ENCODE results near the gene GPHA2. TPM values are rescaled to one million over a fixed set of nuclear protein-coding genes. Genes with fewer than 3 reads are reported as not detected.

Gene GPHA2
- total and polyA plus RNA-seq, 10 of the 15 experiments (the other 5 are each of a cell fraction or from before 2014, with no cell fraction given) = not detected

- TF ChIP-seq SKIL (IDR thresholded peaks at IDR 0.05; ENCODE audit: low read depth, poor library complexity, severe bottlenecking) = no peak
- TF ChIP-seq GATAD2B (conservative IDR thresholded peaks at IDR 0.05; ENCODE audit: low read depth) = 0 out of 2 replicates have a peak, but pooled peaks have one; percentile 15
- no peak for TF ChIP-seq WRNIP1 (IDR thresholded peaks at IDR 0.05; ENCODE audit: borderline replicate concordance, low read depth, low read length)
- TF ChIP-seq ZNF217 (IDR thresholded peaks at IDR 0.05) = no peak
- TF ChIP-seq HDAC2 (IDR thresholded peaks at IDR 0.05) = no peak
- no peak for TF ChIP-seq MEF2A (IDR thresholded peaks at IDR 0.05; ENCODE audit: insufficient read depth, low read depth, low read length)
- no peak for TF ChIP-seq BCLAF1 (IDR thresholded peaks at IDR 0.05)
- no peak for TF ChIP-seq ZNF207 (IDR thresholded peaks at IDR 0.05; ENCODE audit: borderline replicate concordance)
- TF ChIP-seq TCF3 (IDR thresholded peaks at IDR 0.05; ENCODE audit: borderline replicate concordance, insufficient read depth, low read depth, low read length) = no peak
- no peak for TF ChIP-seq NR2C2 (IDR thresholded peaks at IDR 0.05; ENCODE audit: borderline replicate concordance, control insufficient read depth, insufficient read length, low read depth)
- no peak for TF ChIP-seq PRDM15 (CRISPR knock-in tag; IDR thresholded peaks at IDR 0.05)
These were observed 10.8 kb downstream of the GPHA2 start (continued) for GRCh38 chr11:64924910-64925284.

All from GM12878 (cell line).